ENCODE measurements around the gene RNF220. TPM values are rescaled to one million over a fixed set of nuclear protein-coding genes. Genes with fewer than 3 reads are reported as not detected.

RNF220 gene
- total and polyA plus RNA-seq, 9 of the 15 experiments (the other 6 are each of a cell fraction or from before 2014, with no cell fraction given) = 5.1 to 117 (median 66.9) TPM

DNA sequence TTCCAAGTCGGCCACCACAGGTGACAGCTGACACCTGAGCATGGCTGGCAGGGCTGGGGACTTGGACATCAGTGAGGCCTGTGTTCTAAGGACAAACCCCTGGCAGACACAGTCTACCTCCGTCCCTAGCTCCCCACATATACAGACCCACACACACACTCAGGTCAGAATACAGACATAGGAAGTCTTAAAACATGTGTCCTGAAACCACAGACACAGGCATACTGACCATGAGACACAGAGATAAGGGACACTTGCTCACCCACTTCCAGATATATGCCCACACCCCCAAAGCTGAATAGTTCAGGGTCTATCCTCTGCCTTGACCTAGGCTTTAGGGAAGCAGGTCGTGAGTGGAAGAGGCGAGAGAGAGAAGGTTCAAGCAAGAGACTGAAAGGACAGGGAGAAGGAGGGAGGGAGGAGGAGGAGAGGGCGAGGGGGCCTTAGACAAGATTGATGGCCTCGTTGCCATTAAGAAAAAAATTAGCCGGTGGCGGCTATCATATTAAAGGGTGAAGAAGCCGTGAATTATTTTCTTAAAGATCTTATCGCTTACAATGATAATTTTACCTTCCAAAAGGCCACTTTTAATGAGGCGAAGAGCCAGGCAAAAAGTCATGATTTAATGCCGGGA lies 219.3 kb downstream of the RNF220 start (continued):
- TF ChIP-seq CHD7 (IDR thresholded peaks at IDR 0.05; ENCODE audit: low read depth, low read length) = no peak
- no peak for TF ChIP-seq FOXJ3 (CRISPR knock-in tag; IDR thresholded peaks at IDR 0.05)
- TF ChIP-seq ZNF324 (CRISPR knock-in tag; IDR thresholded peaks at IDR 0.05) = no peak
- no peak for TF ChIP-seq TEAD2 (tag; IDR thresholded peaks at IDR 0.05)
- no peak for TF ChIP-seq PYGO2 (tag; IDR thresholded peaks at IDR 0.05)
- no peak for TF ChIP-seq CTBP1 (IDR thresholded peaks at IDR 0.05; ENCODE audit: borderline replicate concordance)
- TF ChIP-seq, protein P1, sequence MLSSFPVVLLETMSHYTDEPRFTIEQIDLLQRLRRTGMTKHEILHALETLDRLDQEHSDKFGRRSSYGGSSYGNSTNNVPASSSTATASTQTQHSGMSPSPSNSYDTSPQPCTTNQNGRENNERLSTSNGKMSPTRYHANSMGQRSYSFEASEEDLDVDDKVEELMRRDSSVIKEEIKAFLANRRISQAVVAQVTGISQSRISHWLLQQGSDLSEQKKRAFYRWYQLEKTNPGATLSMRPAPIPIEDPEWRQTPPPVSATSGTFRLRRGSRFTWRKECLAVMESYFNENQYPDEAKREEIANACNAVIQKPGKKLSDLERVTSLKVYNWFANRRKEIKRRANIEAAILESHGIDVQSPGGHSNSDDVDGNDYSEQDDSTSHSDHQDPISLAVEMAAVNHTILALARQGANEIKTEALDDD (IDR thresholded peaks at IDR 0.05) = no peak
- no peak for TF ChIP-seq EHMT2 (IDR thresholded peaks at IDR 0.05)
- TF ChIP-seq ZNF311 (CRISPR knock-in tag; IDR thresholded peaks at IDR 0.05) = no peak
- TF ChIP-seq ZFP1 (CRISPR knock-in tag; IDR thresholded peaks at IDR 0.05) = no peak
- TF ChIP-seq SAP30 (IDR thresholded peaks at IDR 0.05; ENCODE audit: borderline replicate concordance, insufficient read depth, low read depth, low read length, poor library complexity, severe bottlenecking) = no peak
- TF ChIP-seq ARID1B (IDR thresholded peaks at IDR 0.05) = peak; percentile 49
- no peak for TF ChIP-seq SRSF9 (IDR thresholded peaks at IDR 0.05; ENCODE audit: borderline replicate concordance, low read depth, low read length)
- no peak for TF ChIP-seq ESRRA (IDR thresholded peaks at IDR 0.05; ENCODE audit: borderline replicate concordance, low read depth)
- TF ChIP-seq MEIS2 (IDR thresholded peaks at IDR 0.05; ENCODE audit: partially characterized antibody) = peak; percentile 69
- no peak for TF ChIP-seq RAD51 (IDR thresholded peaks at IDR 0.05; ENCODE audit: borderline replicate concordance, low read depth)

All from K562 (cell line).